A549 (cell line): Measurements from ENCODE around the gene IL23R.

Experiments used
- CTCF ChIP-seq: fragments of >200 bp; sonication (Bioruptor Twin); formaldehyde crosslinking; IDR thresholded peaks from 3 replicates; pipeline ENCODE4 v1.5.1; 2016
- EHF ChIP-seq: fragments of 250-450 bp; sonication (Bioruptor Pico); IDR thresholded peaks from 2 replicates; pipeline ENCODE4 v1.5.0; 2020; ENCODE audit warnings: mild to moderate bottlenecking
- HMGXB4 ChIP-seq: fragments of 250-450 bp; sonication (Bioruptor Pico); IDR thresholded peaks from 2 replicates; pipeline ENCODE4 v1.5.0; 2021; ENCODE audit warnings: mild to moderate bottlenecking, moderate library complexity, borderline replicate concordance
- HOXA7 ChIP-seq: fragments of 250-450 bp; sonication (Bioruptor Pico); IDR thresholded peaks from 2 replicates; pipeline ENCODE4 v1.5.0; 2020; ENCODE audit warnings: mild to moderate bottlenecking, moderate library complexity
- POLR2A ChIP-seq: IDR thresholded peaks from 2 replicates; pipeline ENCODE4 v1.6.1; 2012; ENCODE audit warnings: mild to moderate bottlenecking, low read length
- SMC3 ChIP-seq: fragments of >200 bp; sonication (Bioruptor Twin); formaldehyde crosslinking; IDR thresholded peaks from 3 replicates; pipeline ENCODE4 v1.6.1; 2018; ENCODE audit warnings: inconsistent platforms

GRCh38 chr1:67162954-67163353 is 3.3 kb upstream of the IL23R start:
- TF ChIP-seq CTCF (no peak), EHF (CRISPR knock-in tag) (no peak), POLR2A (no peak), HOXA7 (CRISPR knock-in tag) (no peak), HMGXB4 (CRISPR knock-in tag) (no peak), SMC3 (no peak)
